Hypothalamus (tissue), 51 donors: ENCODE measurements around the gene DHRSX.

ENCODE experiments used
- DNase-seq, 51 donors: peaks; one replicate each; lab custom pipeline; 2025; lab: John Stamatoyannopoulos, UW

Gene DHRSX

GRCh38 chrX:2184089-2184488 is 316.7 kb downstream of the DHRSX start:
- DNase-seq, result no peak

DNA sequence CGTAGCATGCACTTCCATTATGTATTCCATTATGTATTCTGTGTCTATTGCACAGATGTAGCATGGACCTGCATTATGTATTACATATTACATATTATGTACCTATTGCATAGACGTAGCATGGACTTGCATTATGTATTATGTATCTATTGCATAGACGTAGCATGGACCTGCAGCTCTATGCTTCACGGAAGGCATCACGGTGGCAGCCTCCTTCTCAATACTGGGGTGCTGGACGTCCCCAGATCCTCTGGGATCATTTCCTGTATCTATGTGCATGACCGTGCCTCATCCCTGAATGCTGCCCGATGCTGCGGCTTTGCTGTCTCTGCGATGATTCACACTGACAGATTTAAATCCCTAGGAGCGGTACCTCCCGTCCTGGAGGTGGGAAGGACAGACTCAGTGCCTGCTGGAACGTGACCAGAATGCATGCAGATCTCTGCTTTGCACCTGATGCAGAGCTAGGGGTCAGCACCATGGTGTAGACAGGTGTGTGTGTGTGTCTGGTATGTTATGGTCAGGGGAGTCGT is 317.5 kb downstream of the DHRSX start:
- DNase-seq, result no peak

DNA sequence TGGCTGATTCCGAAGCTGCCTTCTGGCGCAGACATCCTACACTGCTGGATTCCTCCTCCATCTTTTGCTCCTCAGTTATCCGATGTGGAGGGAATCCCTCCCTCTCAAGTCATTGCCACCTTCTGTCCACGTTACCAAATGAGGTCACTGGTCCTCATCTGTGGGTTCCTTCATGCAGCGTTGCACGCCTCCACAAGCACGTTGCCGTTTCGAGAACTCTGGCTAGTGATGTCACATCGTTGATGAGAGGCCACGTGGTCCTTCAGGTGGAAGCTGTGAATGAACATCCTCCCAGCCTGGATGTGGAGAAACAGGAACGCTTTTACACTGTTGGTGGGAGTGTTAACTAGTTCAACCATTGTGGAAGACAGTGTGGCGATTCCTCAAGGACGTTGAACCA is 323.2 kb downstream of the DHRSX start:
- no peak for DNase-seq

DNA sequence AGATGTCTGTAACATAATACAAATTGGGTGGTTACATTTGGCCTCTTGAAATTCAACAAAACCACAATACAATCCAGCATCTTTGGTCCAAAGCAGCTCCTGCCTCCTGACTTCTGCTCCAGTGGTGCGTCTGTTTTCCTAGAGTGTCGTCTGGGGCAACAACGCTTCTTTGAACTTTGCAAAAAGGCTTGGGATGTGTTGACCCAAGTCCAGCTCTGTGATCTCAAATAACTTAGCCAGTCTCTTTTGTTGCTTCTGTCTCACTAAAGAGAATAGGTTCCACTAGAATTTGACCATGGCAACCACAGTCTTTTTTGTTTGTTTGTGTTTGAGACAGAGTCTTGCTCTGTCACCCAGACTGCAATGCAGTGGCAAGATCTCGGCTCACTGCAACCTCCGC is 324.0 kb downstream of the DHRSX start:
- DNase-seq, result no peak

DNA sequence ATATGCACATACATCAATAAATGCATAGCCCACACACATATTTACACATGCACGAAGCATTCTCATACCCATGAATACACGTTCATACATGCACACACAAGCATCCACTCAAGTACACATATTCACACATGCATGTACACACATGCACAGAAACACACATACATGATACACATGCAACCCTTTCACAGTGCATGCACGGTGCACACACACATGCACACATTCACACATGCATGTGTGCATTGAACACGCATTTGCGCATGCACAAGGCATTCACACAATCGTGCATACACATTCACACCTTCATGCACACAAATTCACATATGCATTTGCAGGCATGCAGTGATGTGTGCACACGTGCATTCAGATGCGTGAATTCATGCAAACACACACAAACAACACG is 324.5 kb downstream of the DHRSX start:
- DNase-seq, result no peak

DNA sequence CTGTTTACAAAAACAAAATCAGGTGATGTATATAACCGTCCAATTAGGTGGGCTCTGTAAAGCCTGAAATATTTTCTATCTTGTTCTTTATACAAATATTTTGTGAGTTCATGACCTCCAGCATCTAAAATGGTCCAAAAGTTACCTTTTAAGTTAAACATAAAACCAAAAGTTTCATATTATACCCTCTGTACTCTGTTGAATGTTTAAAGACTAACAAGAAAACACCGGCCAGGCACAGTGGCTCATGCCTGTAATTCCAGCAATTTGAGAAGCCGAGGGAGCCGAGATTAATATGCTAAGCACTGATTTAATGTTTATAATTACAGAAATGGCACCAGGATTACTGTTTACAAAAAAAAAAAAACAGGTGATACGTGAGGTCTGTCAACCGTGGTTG is 328.4 kb downstream of the DHRSX start:
- DNase-seq, result no peak
